HCT116 (cell line): ENCODE data around the gene HDAC5. TPM values are rescaled to one million over a fixed set of nuclear protein-coding genes. Genes with fewer than 3 reads are reported as not detected.

Experiments used
- ATAC-seq: fragments of 200-7000 bp; cut with Tn5 transposase; 2 replicates; pipeline ENCODE4 v1.9.1; 2020; ENCODE audit warnings: mild to moderate bottlenecking, moderate library complexity
- BruUV-seq: library from RNA; stranded (reverse); fragments of 400-500 nt; replicated peaks from 2 replicates; lab custom pipeline; 2021; lab: Mats Ljungman, UMichigan
- CTCF ChIA-PET: fragments of 300-600 bp; sonication (Branson Sonifier 250); formaldehyde crosslinking; loops from one replicate; lab custom pipeline; 2021; ENCODE audit warnings: antibody characterized with exemption; lab: Charles Lee
- POLR2A ChIA-PET: fragments of 300-600, 350-600 bp; sonication (Branson Sonifier 250); formaldehyde crosslinking; loops from one replicate; lab custom pipeline; 2021; ENCODE audit warnings: antibody characterized with exemption; lab: Charles Lee
- RAD21 ChIA-PET, 2 experiments: fragments of 300-600 bp; sonication (Branson Sonifier 250); formaldehyde crosslinking; loops; one replicate each; lab custom pipeline; 2023; ENCODE audit warnings: low total read pairs in 2 of 2; ENCODE audit not compliant: uncharacterized antibody in 2 of 2, unreplicated experiment in 2 of 2, low non-redundant PET in 1 of 2; lab: Charles Lee
- DNase-seq: peaks from one replicate; pipeline ENCODE4 v3.0.0-alpha.2; 2010; ENCODE audit warnings: low read depth, low spot score
- H2AFZ ChIP-seq: fragments of 200-600 bp; shearing (Covaris generic), sonication (generic); 2 replicates; pipeline ENCODE4 v1.6.1; 2017; ENCODE audit warnings: low read depth, mixed run types, mixed read lengths, antibody characterized with exemption, low read length; ENCODE audit not compliant: poor library complexity, severe bottlenecking
- H3K27ac ChIP-seq: 2 replicates; pipeline ENCODE4 v1.5.1; 2012; ENCODE audit warnings: low read depth, low read length
- H3K27me3 ChIP-seq: fragments of 200-600 bp; sonication (generic); 2 replicates; pipeline ENCODE4 v1.6.1; 2016; ENCODE audit warnings: mixed run types, low read length, mixed read lengths; ENCODE audit not compliant: insufficient read depth
- H3K36me3 ChIP-seq, 2 experiments: fragments of 200-500 bp in 1 of 2; fragments of 200-600 bp in 1 of 2; sonication (Bioruptor generic) in 1 of 2; sonication (generic) in 1 of 2; 2 replicates each; pipeline versions ENCODE4 v1.5.1 to v1.6.1; 2014 to 2016; ENCODE audit warnings: low read length in 2 of 2, inconsistent platforms in 1 of 2, mixed read lengths in 1 of 2, mixed run types in 1 of 2; ENCODE audit not compliant: insufficient read depth in 2 of 2, control insufficient read depth in 1 of 2
- H3K4me1 ChIP-seq, 2 experiments: fragments of 200-600 bp in 1 of 2; sonication (generic) in 1 of 2; 2 replicates each; pipeline versions ENCODE4 v1.5.1 to v1.6.1; 2012 to 2017; ENCODE audit warnings: low read length in 2 of 2, inconsistent platforms in 1 of 2, mild to moderate bottlenecking in 1 of 2, mixed read lengths in 1 of 2, mixed run types in 1 of 2, moderate library complexity in 1 of 2; ENCODE audit not compliant: insufficient read depth in 2 of 2, control insufficient read depth in 1 of 2
- H3K4me2 ChIP-seq: fragments of 200-600 bp; sonication (generic); 2 replicates; pipeline ENCODE4 v1.6.1; 2017; ENCODE audit warnings: mixed run types, low read length, mixed read lengths
- H3K4me3 ChIP-seq, 2 experiments: fragments of 200-600 bp in 1 of 2; sonication (generic) in 1 of 2; replicated peaks in 1 of 2; 2 replicates each; pipeline ENCODE4 v1.5.1; 2011 to 2016; ENCODE audit warnings: low read length in 2 of 2, control low read depth in 1 of 2, low read depth in 1 of 2, mild to moderate bottlenecking in 1 of 2, mixed read lengths in 1 of 2, mixed run types in 1 of 2
- H3K79me2 ChIP-seq: fragments of 200-600 bp; sonication (generic); 2 replicates; pipeline ENCODE4 v1.6.1; 2017; ENCODE audit warnings: mild to moderate bottlenecking, mixed run types, low read length, moderate library complexity, mixed read lengths; ENCODE audit not compliant: insufficient read depth
- H3K9ac ChIP-seq: fragments of 200-600 bp; sonication (generic); 2 replicates; pipeline ENCODE4 v1.6.1; 2016; ENCODE audit warnings: low read length, mixed read lengths
- H3K9me2 ChIP-seq: fragments of 200-600 bp; sonication (generic), shearing (Covaris generic); 2 replicates; pipeline ENCODE4 v1.6.1; 2017; ENCODE audit warnings: mixed run types, mild to moderate bottlenecking, moderate library complexity; ENCODE audit not compliant: insufficient read depth
- H3K9me3 ChIP-seq, 2 experiments: fragments of 200-500 bp in 1 of 2; fragments of 200-600 bp in 1 of 2; sonication (Bioruptor generic) in 1 of 2; sonication (generic) in 1 of 2; 2 replicates each; pipeline ENCODE4 v1.6.1; 2014 to 2017; ENCODE audit warnings: low read length in 2 of 2, mixed read lengths in 2 of 2, inconsistent platforms in 1 of 2, low read depth in 1 of 2, mild to moderate bottlenecking in 1 of 2, mixed run types in 1 of 2, moderate library complexity in 1 of 2; ENCODE audit not compliant: control insufficient read depth in 1 of 2, insufficient read depth in 1 of 2
- H4K20me1 ChIP-seq: fragments of 200-600 bp; sonication (generic), shearing (Covaris generic); 2 replicates; pipeline ENCODE4 v1.6.1; 2017; ENCODE audit warnings: mixed run types, mild to moderate bottlenecking, moderate library complexity; ENCODE audit not compliant: insufficient read depth
- POLR2A ChIP-seq: IDR thresholded peaks from 2 replicates; pipeline ENCODE4 v1.7.0; 2011; ENCODE audit warnings: borderline replicate concordance; ENCODE audit not compliant: insufficient read depth, insufficient read length; ENCODE audit errors: extremely low read depth
- ZNF274 ChIP-seq: fragments of 200-500 bp; sonication (Bioruptor generic); IDR thresholded peaks from 2 replicates; pipeline ENCODE4 v1.6.1; 2014; ENCODE audit warnings: mild to moderate bottlenecking, low read depth, low read length, inconsistent platforms
- intact Hi-C: fragments of 100-400 bp; cut with micrococcal nuclease; formaldehyde crosslinking; loops from 2 replicates; pipeline ENCODE4 v1.10.0; 2022
- total RNA-seq: library from RNA; stranded (reverse); gene quantifications from one replicate; pipeline ENCODE4 v1.2.1, GENCODE V29; 2021; ENCODE audit not compliant: unreplicated experiment
- TF ChIP-seq, protein P1 (sequence below): IDR thresholded peaks from 2 replicates; pipeline ENCODE4 v1.6.1; 2011; ENCODE audit warnings: mild to moderate bottlenecking, low read length, moderate library complexity; ENCODE audit not compliant: insufficient replicate concordance; ENCODE audit errors: extremely low read depth
- TF ChIP-seq, protein P2 (sequence below): IDR thresholded peaks from 2 replicates; pipeline ENCODE4 v1.6.1; 2012; ENCODE audit warnings: low read depth
- TF ChIP-seq, protein P3 (sequence below): IDR thresholded peaks from 2 replicates; pipeline ENCODE4 v1.6.1; 2012

HDAC5 gene
- total RNA-seq, 1 experiment from 2014 or later, result 32.9 TPM

DNA sequence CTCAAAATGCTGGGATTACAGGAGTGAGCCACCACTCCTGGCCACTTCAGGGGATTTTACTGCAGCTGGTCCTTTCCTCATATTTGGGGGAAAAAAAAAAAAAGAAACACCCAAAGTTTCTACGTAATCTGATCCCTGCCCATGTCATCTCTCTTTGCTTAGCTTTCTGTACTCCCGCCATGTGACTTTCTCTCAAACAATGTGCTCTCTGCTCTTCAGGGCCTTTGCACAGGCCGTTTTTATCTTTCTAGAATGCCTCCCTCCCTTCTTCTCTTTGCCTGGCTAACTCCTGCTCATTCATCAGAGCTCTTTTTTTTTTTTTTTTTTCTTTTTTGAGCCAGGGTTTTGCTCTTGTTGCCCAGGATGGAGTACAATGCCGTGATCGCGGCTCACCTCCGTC lies 4.9 kb upstream of the HDAC5 start:
- Histone ChIP-seq H3K4me2 (no peak overlapping the region), H3K4me1 (peaks cover 9 to 16% of the 10 kb centered on the region in 2 experiments), H3K9me3 (no peaks in the 10 kb centered on the region), H3K27ac (no peak overlapping the region), H2AFZ (no peak overlapping the region), H3K4me3 (no peak overlapping the region), H3K36me3 (no peaks in the 10 kb centered on the region), H3K79me2 (no peaks in the 10 kb centered on the region), H3K27me3 (no peaks in the 10 kb centered on the region), H3K9ac (no peak overlapping the region), H4K20me1 (no peaks in the 10 kb centered on the region), H3K9me2 (no peaks in the 10 kb centered on the region)
- ATAC-seq (no peak), DNase-seq (no peak)
- CTCF ChIA-PET, result interaction anchor here (1.3 kb wide), 1 partner anchor 185 kb away, joined by 4 read pairs; no protein-coding TSS in a partner anchor
- RAD21 ChIA-PET, result interaction anchor here in 1 of 2 experiments (0.6 kb wide), 1 partner anchor 58 kb away, joined by 4 read pairs; no protein-coding TSS in a partner anchor
- POLR2A ChIA-PET, result interaction anchor here (1.0 kb wide), 1 partner anchor 9 kb away, joined by 3 read pairs; no protein-coding TSS in a partner anchor
- TF ChIP-seq POLR2A (no peak), ZNF274 (no peak)
- TF ChIP-seq, protein P1, sequence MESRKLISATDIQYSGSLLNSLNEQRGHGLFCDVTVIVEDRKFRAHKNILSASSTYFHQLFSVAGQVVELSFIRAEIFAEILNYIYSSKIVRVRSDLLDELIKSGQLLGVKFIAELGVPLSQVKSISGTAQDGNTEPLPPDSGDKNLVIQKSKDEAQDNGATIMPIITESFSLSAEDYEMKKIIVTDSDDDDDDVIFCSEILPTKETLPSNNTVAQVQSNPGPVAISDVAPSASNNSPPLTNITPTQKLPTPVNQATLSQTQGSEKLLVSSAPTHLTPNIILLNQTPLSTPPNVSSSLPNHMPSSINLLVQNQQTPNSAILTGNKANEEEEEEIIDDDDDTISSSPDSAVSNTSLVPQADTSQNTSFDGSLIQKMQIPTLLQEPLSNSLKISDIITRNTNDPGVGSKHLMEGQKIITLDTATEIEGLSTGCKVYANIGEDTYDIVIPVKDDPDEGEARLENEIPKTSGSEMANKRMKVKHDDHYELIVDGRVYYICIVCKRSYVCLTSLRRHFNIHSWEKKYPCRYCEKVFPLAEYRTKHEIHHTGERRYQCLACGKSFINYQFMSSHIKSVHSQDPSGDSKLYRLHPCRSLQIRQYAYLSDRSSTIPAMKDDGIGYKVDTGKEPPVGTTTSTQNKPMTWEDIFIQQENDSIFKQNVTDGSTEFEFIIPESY, result no peak
- TF ChIP-seq, protein P2, sequence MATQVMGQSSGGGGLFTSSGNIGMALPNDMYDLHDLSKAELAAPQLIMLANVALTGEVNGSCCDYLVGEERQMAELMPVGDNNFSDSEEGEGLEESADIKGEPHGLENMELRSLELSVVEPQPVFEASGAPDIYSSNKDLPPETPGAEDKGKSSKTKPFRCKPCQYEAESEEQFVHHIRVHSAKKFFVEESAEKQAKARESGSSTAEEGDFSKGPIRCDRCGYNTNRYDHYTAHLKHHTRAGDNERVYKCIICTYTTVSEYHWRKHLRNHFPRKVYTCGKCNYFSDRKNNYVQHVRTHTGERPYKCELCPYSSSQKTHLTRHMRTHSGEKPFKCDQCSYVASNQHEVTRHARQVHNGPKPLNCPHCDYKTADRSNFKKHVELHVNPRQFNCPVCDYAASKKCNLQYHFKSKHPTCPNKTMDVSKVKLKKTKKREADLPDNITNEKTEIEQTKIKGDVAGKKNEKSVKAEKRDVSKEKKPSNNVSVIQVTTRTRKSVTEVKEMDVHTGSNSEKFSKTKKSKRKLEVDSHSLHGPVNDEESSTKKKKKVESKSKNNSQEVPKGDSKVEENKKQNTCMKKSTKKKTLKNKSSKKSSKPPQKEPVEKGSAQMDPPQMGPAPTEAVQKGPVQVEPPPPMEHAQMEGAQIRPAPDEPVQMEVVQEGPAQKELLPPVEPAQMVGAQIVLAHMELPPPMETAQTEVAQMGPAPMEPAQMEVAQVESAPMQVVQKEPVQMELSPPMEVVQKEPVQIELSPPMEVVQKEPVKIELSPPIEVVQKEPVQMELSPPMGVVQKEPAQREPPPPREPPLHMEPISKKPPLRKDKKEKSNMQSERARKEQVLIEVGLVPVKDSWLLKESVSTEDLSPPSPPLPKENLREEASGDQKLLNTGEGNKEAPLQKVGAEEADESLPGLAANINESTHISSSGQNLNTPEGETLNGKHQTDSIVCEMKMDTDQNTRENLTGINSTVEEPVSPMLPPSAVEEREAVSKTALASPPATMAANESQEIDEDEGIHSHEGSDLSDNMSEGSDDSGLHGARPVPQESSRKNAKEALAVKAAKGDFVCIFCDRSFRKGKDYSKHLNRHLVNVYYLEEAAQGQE, result no peak
- TF ChIP-seq, protein P3, sequence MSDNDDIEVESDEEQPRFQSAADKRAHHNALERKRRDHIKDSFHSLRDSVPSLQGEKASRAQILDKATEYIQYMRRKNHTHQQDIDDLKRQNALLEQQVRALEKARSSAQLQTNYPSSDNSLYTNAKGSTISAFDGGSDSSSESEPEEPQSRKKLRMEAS, result no peak
- no TSS peak for BruUV-seq
- intact Hi-C loops, result no loop called here
